ENCODE data around the gene SPO11. TPM values are rescaled to one million over a fixed set of nuclear protein-coding genes. Genes with fewer than 3 reads are reported as not detected.

SPO11 gene
- polyA plus RNA-seq, 1 donor (not counting 4 experiments of a cell fraction or from before 2014, with no cell fraction given): not detected

DNA sequence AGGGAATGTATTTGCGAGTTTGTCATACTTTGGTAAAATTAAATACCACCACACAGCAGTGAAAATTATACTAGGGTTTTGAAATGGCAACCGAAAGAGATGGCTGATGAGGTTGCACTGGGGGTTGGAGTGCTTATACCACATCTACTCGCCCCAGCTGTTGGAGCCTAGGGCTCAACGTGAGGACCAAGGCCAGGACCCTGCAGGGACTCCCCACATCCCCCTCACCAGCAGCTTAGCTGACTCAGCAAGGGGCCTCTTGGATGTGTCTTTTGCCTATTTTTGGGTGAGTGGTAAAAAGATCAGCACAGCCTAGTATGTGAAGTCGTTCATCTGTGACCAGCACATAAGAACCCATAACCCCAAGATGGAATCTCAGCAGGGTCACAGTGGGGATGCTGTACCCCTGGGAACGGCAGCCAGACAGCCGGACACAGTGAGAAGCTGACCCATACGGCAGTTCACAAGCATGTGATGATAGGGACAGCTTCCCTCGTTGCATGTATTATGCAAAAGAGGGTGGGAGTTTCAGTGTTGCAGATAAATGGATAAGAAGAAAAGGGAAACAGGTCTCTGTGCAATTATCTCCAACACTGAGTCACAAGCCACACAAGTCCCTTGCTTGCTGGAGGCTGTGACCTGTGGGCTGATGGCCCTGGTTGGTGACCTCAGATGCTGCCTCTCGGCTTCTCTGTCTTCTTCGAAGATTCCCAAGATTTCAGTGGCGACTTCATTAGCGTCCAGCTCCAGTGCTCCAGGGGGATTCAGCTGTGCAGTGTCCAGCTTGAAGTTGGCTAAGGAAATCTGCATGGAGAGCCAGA is 20.9 kb upstream of the SPO11 start:
- Histone ChIP-seq H4K20me1 (ENCODE audit: control insufficient read depth, extremely low read depth, insufficient read depth, low read length) (no peaks in the 10 kb centered on the region), H3K36me3 (ENCODE audit: control insufficient read depth in 2 of 2, extremely low read depth in 1 of 2, insufficient read depth in 2 of 2, low read length in 2 of 2) (no peaks in the 10 kb centered on the region), H3K4me2 (ENCODE audit: control insufficient read depth, extremely low read depth, insufficient read depth, low read depth, low read length) (no peak overlapping the region), H3K9me3 (ENCODE audit: control insufficient read depth, low read depth, low read length) (no peaks in the 10 kb centered on the region), H3K79me2 (ENCODE audit: control insufficient read depth, insufficient read depth, low read length) (no peaks in the 10 kb centered on the region), H3K4me3 (ENCODE audit: control insufficient read depth in 2 of 3, extremely low read depth in 1 of 3, insufficient read depth in 2 of 3, low read depth in 1 of 3, low read length in 3 of 3) (no peak overlapping the region), H3K9me1 (ENCODE audit: control insufficient read depth, extremely low read depth, insufficient read depth, low read length) (no peaks in the 10 kb centered on the region), H3K4me1 (ENCODE audit: control insufficient read depth, extremely low read depth, insufficient read depth, low read length) (no peaks in the 10 kb centered on the region), H3K9ac (ENCODE audit: control insufficient read depth, extremely low read depth, insufficient read depth, low read length) (no peak overlapping the region), H3K27ac (ENCODE audit: control insufficient read depth, insufficient read depth, low read length) (no peak overlapping the region), H3K27me3 (ENCODE audit: control insufficient read depth, extremely low read depth, insufficient read depth, low read length) (peaks cover 42% of the 10 kb centered on the region), H2AFZ (ENCODE audit: control insufficient read depth, low read length) (no peak overlapping the region)
- FAIRE-seq (no peak), DNase-seq (ENCODE audit: low read depth, low spot score) (no peak)
- dilution Hi-C loops (cut with MboI; ENCODE audit: extremely low pct_ligation_motif_present, low sequenced_read_pairs): no loop called here
- no peak for TF ChIP-seq EZH2 (IDR thresholded peaks at IDR 0.05; ENCODE audit: low read length)
- TF ChIP-seq, protein P1, sequence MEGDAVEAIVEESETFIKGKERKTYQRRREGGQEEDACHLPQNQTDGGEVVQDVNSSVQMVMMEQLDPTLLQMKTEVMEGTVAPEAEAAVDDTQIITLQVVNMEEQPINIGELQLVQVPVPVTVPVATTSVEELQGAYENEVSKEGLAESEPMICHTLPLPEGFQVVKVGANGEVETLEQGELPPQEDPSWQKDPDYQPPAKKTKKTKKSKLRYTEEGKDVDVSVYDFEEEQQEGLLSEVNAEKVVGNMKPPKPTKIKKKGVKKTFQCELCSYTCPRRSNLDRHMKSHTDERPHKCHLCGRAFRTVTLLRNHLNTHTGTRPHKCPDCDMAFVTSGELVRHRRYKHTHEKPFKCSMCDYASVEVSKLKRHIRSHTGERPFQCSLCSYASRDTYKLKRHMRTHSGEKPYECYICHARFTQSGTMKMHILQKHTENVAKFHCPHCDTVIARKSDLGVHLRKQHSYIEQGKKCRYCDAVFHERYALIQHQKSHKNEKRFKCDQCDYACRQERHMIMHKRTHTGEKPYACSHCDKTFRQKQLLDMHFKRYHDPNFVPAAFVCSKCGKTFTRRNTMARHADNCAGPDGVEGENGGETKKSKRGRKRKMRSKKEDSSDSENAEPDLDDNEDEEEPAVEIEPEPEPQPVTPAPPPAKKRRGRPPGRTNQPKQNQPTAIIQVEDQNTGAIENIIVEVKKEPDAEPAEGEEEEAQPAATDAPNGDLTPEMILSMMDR (optimal IDR thresholded peaks at IDR 0.05 in 1 of 3, IDR thresholded peaks at IDR 0.05 in 1 of 3, conservative IDR thresholded peaks at IDR 0.05 in 1 of 3; ENCODE audit: extremely low read depth in 1 of 3, insufficient read depth in 2 of 3, low read length in 3 of 3): no peak

DNA sequence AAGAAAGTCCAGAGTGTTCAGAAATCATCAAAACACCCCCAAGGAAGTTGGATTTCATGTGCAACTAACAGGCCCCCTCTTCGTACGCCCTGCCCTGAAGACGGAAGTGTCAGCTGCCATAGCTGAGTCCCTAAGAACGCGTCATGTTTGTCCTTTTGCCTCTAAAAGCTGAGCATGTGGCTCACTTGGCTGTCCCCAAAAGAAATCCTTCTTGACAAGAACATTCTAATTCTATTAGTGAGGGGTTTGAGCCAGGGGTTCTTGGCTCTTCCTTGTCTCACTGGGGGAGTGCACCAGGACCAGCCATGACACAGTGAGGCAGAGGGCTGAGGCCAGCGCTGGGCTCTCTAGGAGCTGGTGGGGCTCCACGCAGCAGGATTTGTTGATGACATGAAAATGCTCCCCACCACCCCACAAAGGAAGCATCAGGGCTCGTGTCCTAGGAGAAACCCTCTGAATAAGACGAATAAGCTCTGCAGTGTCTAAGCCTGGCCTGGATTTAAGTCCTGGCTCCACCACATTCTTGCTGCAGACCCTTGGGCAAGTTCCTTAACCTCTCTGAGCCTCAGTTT is 20.0 kb upstream of the SPO11 start:
- H3K27me3 ChIP-seq (ENCODE audit: control insufficient read depth, extremely low read depth, insufficient read depth, low read length): peaks cover 51% of the 10 kb centered on the region
- no peaks in the 10 kb centered on the region for H4K20me1 ChIP-seq (ENCODE audit: control insufficient read depth, extremely low read depth, insufficient read depth, low read length)
- H3K9ac ChIP-seq (ENCODE audit: control insufficient read depth, extremely low read depth, insufficient read depth, low read length): no peak overlapping the region
- FAIRE-seq (no peak), DNase-seq (ENCODE audit: low read depth, low spot score) (no peak)
- H3K4me3 ChIP-seq (ENCODE audit: control insufficient read depth in 2 of 3, extremely low read depth in 1 of 3, insufficient read depth in 2 of 3, low read depth in 1 of 3, low read length in 3 of 3): no peak overlapping the region
- no peaks in the 10 kb centered on the region for H3K36me3 ChIP-seq (ENCODE audit: control insufficient read depth in 2 of 2, extremely low read depth in 1 of 2, insufficient read depth in 2 of 2, low read length in 2 of 2)
- H3K9me1 ChIP-seq (ENCODE audit: control insufficient read depth, extremely low read depth, insufficient read depth, low read length): no peaks in the 10 kb centered on the region
- H3K79me2 ChIP-seq (ENCODE audit: control insufficient read depth, insufficient read depth, low read length): no peaks in the 10 kb centered on the region
- no peak overlapping the region for H2AFZ ChIP-seq (ENCODE audit: control insufficient read depth, low read length)
- no peak overlapping the region for H3K4me2 ChIP-seq (ENCODE audit: control insufficient read depth, extremely low read depth, insufficient read depth, low read depth, low read length)
- dilution Hi-C loops (cut with MboI; ENCODE audit: extremely low pct_ligation_motif_present, low sequenced_read_pairs): no loop called here
- no peak overlapping the region for H3K27ac ChIP-seq (ENCODE audit: control insufficient read depth, insufficient read depth, low read length)
- no peaks in the 10 kb centered on the region for H3K9me3 ChIP-seq (ENCODE audit: control insufficient read depth, low read depth, low read length)
- no peak for TF ChIP-seq EZH2 (IDR thresholded peaks at IDR 0.05; ENCODE audit: low read length)
- TF ChIP-seq, protein P1 (optimal IDR thresholded peaks at IDR 0.05 in 1 of 3, IDR thresholded peaks at IDR 0.05 in 1 of 3, conservative IDR thresholded peaks at IDR 0.05 in 1 of 3; ENCODE audit: extremely low read depth in 1 of 3, insufficient read depth in 2 of 3, low read length in 3 of 3): no peak
- no peaks in the 10 kb centered on the region for H3K4me1 ChIP-seq (ENCODE audit: control insufficient read depth, extremely low read depth, insufficient read depth, low read length)
